Endothelial cell of umbilical vein (primary cell): ENCODE data around the gene ITIH4. TPM values are rescaled to one million over a fixed set of nuclear protein-coding genes. Genes with fewer than 3 reads are reported as not detected.

Source experiments
- BruUV-seq: library from RNA; stranded (reverse); fragments of 400-500 nt; replicated peaks from 2 replicates; lab custom pipeline; 2021; lab: Mats Ljungman, UMichigan
- CTCF ChIA-PET: fragments of 300-600, 350-600 bp; sonication (Branson Sonifier 250); formaldehyde crosslinking; loops from one replicate; lab custom pipeline; 2021; ENCODE audit warnings: antibody characterized with exemption, inconsistent platforms; lab: Charles Lee
- POLR2A ChIA-PET: fragments of 300-600, 350-600 bp; sonication (Branson Sonifier 250); formaldehyde crosslinking; loops from one replicate; lab custom pipeline; 2021; ENCODE audit warnings: antibody characterized with exemption, inconsistent platforms; lab: Charles Lee
- DNase-seq: peaks from one replicate; pipeline ENCODE4 v3.0.0-alpha.2; 2011; ENCODE audit warnings: low read depth, low spot score
- FAIRE-seq: peaks from 2 replicates; lab custom pipeline; 2011; peaks lifted over from hg19 to GRCh38; lab: Jason Lieb, UNC
- H2AFZ ChIP-seq: 2 replicates; pipeline ENCODE4 v1.6.0; 2012; ENCODE audit warnings: low read depth, low read length, control low read depth, inconsistent platforms
- H3K27ac ChIP-seq: 2 replicates; pipeline ENCODE4 v1.5.1; 2011; ENCODE audit warnings: low read depth, mild to moderate bottlenecking, control low read depth, low read length, moderate library complexity; ENCODE audit not compliant: insufficient read depth
- H3K27me3 ChIP-seq, 2 experiments: 2 replicates each; pipeline versions ENCODE4 v1.6.0 to v1.6.1; 2011; ENCODE audit warnings: low read length in 2 of 2, mixed read lengths in 1 of 2; ENCODE audit not compliant: control insufficient read depth in 2 of 2, insufficient read depth in 2 of 2
- H3K36me3 ChIP-seq, 2 experiments: 2 replicates in 1 of 2; 3 replicates in 1 of 2; pipeline ENCODE4 v1.5.1; 2011; ENCODE audit warnings: low read length in 2 of 2, mild to moderate bottlenecking in 1 of 2, moderate library complexity in 1 of 2; ENCODE audit not compliant: control insufficient read depth in 2 of 2, insufficient read depth in 2 of 2; ENCODE audit errors: extremely low read depth in 1 of 2
- H3K4me1 ChIP-seq: 3 replicates; pipeline ENCODE4 v1.5.1; 2011; ENCODE audit warnings: mild to moderate bottlenecking, low read length; ENCODE audit not compliant: control insufficient read depth, insufficient read depth; ENCODE audit errors: extremely low read depth
- H3K4me2 ChIP-seq: 2 replicates; pipeline ENCODE4 v1.6.1; 2011; ENCODE audit warnings: low read length, control low read depth, mixed read lengths; ENCODE audit not compliant: insufficient read depth
- H3K4me3 ChIP-seq, 3 experiments: fragments of 200-600 bp in 1 of 3; sonication (generic), shearing (Covaris generic) in 1 of 3; replicated peaks in 1 of 3; 2 replicates each; pipeline ENCODE4 v1.5.1; 2011 to 2016; ENCODE audit warnings: control low read depth in 3 of 3, low read length in 3 of 3, mild to moderate bottlenecking in 2 of 3, inconsistent platforms in 1 of 3, low read depth in 1 of 3, moderate library complexity in 1 of 3; ENCODE audit not compliant: insufficient read depth in 1 of 3
- H3K79me2 ChIP-seq: 2 replicates; pipeline ENCODE4 v1.6.0; 2012; ENCODE audit warnings: low read length, inconsistent platforms; ENCODE audit not compliant: control insufficient read depth, insufficient read depth
- H3K9ac ChIP-seq: replicated peaks from 2 replicates; pipeline ENCODE3; 2011; ENCODE audit warnings: low read length, control low read depth; ENCODE audit not compliant: insufficient read depth; ENCODE audit errors: extremely low read depth
- H3K9me1 ChIP-seq: replicated peaks from 3 replicates; pipeline ENCODE4 v1.6.0; 2011; ENCODE audit warnings: mild to moderate bottlenecking, low read length; ENCODE audit not compliant: control insufficient read depth, insufficient read depth; ENCODE audit errors: extremely low read depth
- H3K9me3 ChIP-seq: replicated peaks from 2 replicates; pipeline ENCODE4 v1.5.1; 2012; ENCODE audit warnings: low read length, inconsistent platforms; ENCODE audit not compliant: control insufficient read depth, insufficient read depth
- H4K20me1 ChIP-seq: replicated peaks from 2 replicates; pipeline ENCODE3; 2011; ENCODE audit warnings: mild to moderate bottlenecking, low read length; ENCODE audit not compliant: control insufficient read depth, insufficient read depth; ENCODE audit errors: extremely low read depth
- FOS ChIP-seq: IDR thresholded peaks from 2 replicates; pipeline ENCODE4 v1.6.1; 2011; ENCODE audit warnings: mild to moderate bottlenecking, low read length, moderate library complexity, borderline replicate concordance; ENCODE audit not compliant: insufficient read depth
- GATA2 ChIP-seq: IDR thresholded peaks from 2 replicates; pipeline ENCODE4 v1.7.0; 2011; ENCODE audit warnings: low read depth, mild to moderate bottlenecking, moderate library complexity, mixed read lengths, low read length; ENCODE audit not compliant: insufficient read length, insufficient read depth
- JUN ChIP-seq: IDR thresholded peaks from 2 replicates; pipeline ENCODE4 v1.6.1; 2011; ENCODE audit warnings: borderline replicate concordance, low read depth; ENCODE audit not compliant: insufficient read length, insufficient read depth
- POLR2A ChIP-seq: IDR thresholded peaks from 2 replicates; pipeline ENCODE4 v1.6.1; 2012; ENCODE audit warnings: low read depth, mild to moderate bottlenecking, control low read depth, low read length
- POLR2AphosphoS5 ChIP-seq: IDR thresholded peaks from 2 replicates; pipeline ENCODE4 v1.6.1; 2012; ENCODE audit warnings: low read depth, mild to moderate bottlenecking, control low read depth, low read length, moderate library complexity; ENCODE audit not compliant: insufficient read depth
- dilution Hi-C: fragments of 300-500 bp; cut with MboI; formaldehyde crosslinking; loops from one replicate; pipeline ENCODE4 v1.15.0; 2019; ENCODE audit warnings: low sequenced_read_pairs; ENCODE audit not compliant: extremely low pct_ligation_motif_present
- intact Hi-C: fragments of 100-400 bp; cut with micrococcal nuclease; formaldehyde crosslinking; loops from one replicate; pipeline ENCODE4 v1.10.0; 2022
- polyA plus RNA-seq, 4 experiments: library from polyadenylated mRNA; depleted of rRNA in 3 of 4; stranded (reverse) in 3 of 4; unstranded in 1 of 4; fragments of >200 nt; gene quantifications; 2 replicates each; pipeline versions ENCODE4 v1.2.1 to v1.2.3, GENCODE V29; 2011 to 2012; ENCODE audit warnings: missing spikeins in 1 of 4
- total RNA-seq: library from RNA; stranded (reverse); gene quantifications from 2 replicates; pipeline ENCODE4 v1.2.3, GENCODE V29; 2021

Gene ITIH4
- total and polyA plus RNA-seq, 2 donors (not counting 3 experiments of a cell fraction or from before 2014, with no cell fraction given), result 0.17 to 2.4 TPM

DNA sequence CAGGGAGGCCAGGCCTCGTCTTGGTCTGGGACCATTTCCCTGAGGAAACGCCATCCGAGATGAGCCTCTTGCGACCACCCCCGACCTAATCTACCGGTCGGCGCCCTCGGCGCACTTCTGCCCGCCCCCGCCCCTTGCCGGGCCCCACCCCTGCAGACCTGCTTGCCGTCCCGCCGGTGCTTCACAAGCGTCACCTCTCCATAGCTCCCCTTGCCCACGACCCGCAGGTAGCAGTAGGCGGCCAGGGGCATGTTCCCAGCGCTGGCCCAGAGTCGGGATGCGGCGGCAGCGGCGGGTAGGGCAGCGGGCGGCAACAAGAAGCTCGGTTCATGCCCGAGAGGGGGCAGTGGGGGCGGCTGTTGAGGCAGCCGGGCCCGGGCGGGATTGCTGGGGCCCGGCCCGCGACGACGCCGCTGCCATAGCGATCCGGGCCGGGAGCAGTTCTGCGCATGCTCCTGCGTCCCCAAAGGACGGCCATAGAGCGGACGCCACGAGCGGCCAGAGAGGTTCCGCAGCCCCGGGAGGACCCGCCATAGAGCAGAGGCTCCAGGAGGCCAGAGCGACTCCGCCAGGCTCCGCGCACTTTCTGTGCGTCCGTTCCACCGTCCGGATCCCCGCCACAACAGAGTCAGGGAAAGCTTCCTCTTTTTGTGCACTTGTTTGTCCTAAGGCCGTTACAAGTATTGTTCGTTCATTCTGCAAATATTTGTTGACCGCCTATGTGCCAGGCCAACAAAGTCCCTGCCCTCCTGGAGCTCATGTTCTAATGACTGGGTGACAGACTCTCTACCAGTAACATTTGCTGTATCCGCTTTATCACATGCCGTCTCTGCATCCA, 59.8 kb downstream of the ITIH4 start, which contains the start of gene NEK4:
Gene NEK4 (minus strand): TSS at position 445 of the 838 bp plus-strand sequence. CDS start 194 bp downstream, at position 251.
- Histone ChIP-seq H2AFZ (peak within 1 kb of the TSS; percentile 91), H3K4me3 (peak within 1 kb of the TSS; percentile 34 to 81 (median 73)), H3K9ac (peak within 1 kb of the TSS; percentile 67), H3K27ac (peak within 1 kb of the TSS; percentile 54), H3K36me3 (peaks cover 3 to 4% of the 10 kb centered on the region in 2 experiments), H3K79me2 (peaks cover 13% of the 10 kb centered on the region), H3K4me2 (peak within 1 kb of the TSS; percentile 98), H3K9me3 (no peaks in the 10 kb centered on the region), H4K20me1 (no peaks in the 10 kb centered on the region), H3K9me1 (no peaks in the 10 kb centered on the region), H3K27me3 (no peaks in the 10 kb centered on the region), H3K4me1 (peaks cover 12% of the 10 kb centered on the region)
- ChIA-PET POLR2A (no interaction called here), CTCF (interaction anchor here (0.6 to 1.6 kb wide), 3 partner anchors 10 to 336 kb away, joined by 4 to 11 read pairs (median 4); no protein-coding TSS in a partner anchor)
- FAIRE-seq (peak; percentile 79), DNase-seq (peak; percentile 92)
- no TSS peak for BruUV-seq
- peak; percentile 97 for TF ChIP-seq POLR2AphosphoS5
- no peak for TF ChIP-seq JUN
- no peak for TF ChIP-seq GATA2
- TF ChIP-seq FOS, result no peak
- peak; percentile 98 for TF ChIP-seq POLR2A
- intact Hi-C loops, result no loop called here
- dilution Hi-C loops, result no loop called here
